Spleen (tissue), 11 donors: ENCODE measurements around the gene PRPH. TPM values are rescaled to one million over a fixed set of nuclear protein-coding genes. Genes with fewer than 3 reads are reported as not detected.

Experiments
- DNase-seq: peaks from one replicate; pipeline ENCODE4 v3.0.0-alpha.2; 2020
- H3K27ac ChIP-seq, 8 donors: fragments of 200-600 bp; sonication (generic) in 7 of 8; 1 replicate in 4 of 8; 2 replicates in 4 of 8; pipeline versions ENCODE4 v1.5.0 to v1.8.0; 2016 to 2021; ENCODE audit warnings: inconsistent platforms in 4 of 8, mild to moderate bottlenecking in 4 of 8, moderate library complexity in 1 of 8
- H3K27me3 ChIP-seq, 7 donors: fragments of 200-600 bp; sonication (generic) in 6 of 7; replicated peaks in 1 of 7; 1 replicate in 4 of 7; 2 replicates in 3 of 7; pipeline versions ENCODE4 v1.5.0 to v1.8.0; 2016 to 2021; ENCODE audit warnings: inconsistent platforms in 3 of 7, mild to moderate bottlenecking in 1 of 7
- H3K36me3 ChIP-seq, 6 donors: fragments of 200-600 bp; sonication (generic) in 5 of 6; 1 replicate in 4 of 6; 2 replicates in 2 of 6; pipeline versions ENCODE4 v1.5.0 to v1.8.0; 2016 to 2021; ENCODE audit warnings: inconsistent platforms in 2 of 6
- H3K4me1 ChIP-seq, 6 donors: fragments of 200-600 bp; sonication (generic) in 5 of 6; 1 replicate in 3 of 6; 2 replicates in 3 of 6; pipeline versions ENCODE4 v1.5.0 to v1.8.0; 2016 to 2021; ENCODE audit warnings: inconsistent platforms in 3 of 6
- H3K4me3 ChIP-seq, 8 donors: fragments of 200-600 bp; sonication (generic) in 7 of 8; 1 replicate in 4 of 8; 2 replicates in 4 of 8; pipeline versions ENCODE4 v1.5.0 to v1.8.0; 2016 to 2021; ENCODE audit warnings: inconsistent platforms in 4 of 8, mild to moderate bottlenecking in 4 of 8, moderate library complexity in 2 of 8
- H3K9me3 ChIP-seq, 8 donors: fragments of 200-600 bp; sonication (generic) in 7 of 8; 1 replicate in 4 of 8; 2 replicates in 4 of 8; pipeline versions ENCODE4 v1.5.0 to v1.8.0; 2016 to 2021; ENCODE audit warnings: inconsistent platforms in 4 of 8
- CTCF ChIP-seq, 11 experiments: fragments of 200-600 bp in 7 of 11; fragments of 450-650 bp in 4 of 11; sonication (generic) in 4 of 11; IDR thresholded peaks in 8 of 11; conservative IDR thresholded peaks in 3 of 11; 1 replicate in 7 of 11; 2 replicates in 4 of 11; pipeline versions ENCODE4 v1.4.0 to v1.8.0; 2016 to 2021; ENCODE audit warnings: antibody characterized with exemption in 11 of 11, inconsistent platforms in 4 of 11, mild to moderate bottlenecking in 1 of 11
- POLR2A ChIP-seq, 3 donors: fragments of 450-650 bp; IDR thresholded peaks; one replicate each; pipeline ENCODE4 v1.5.1; 2017; ENCODE audit warnings: antibody characterized with exemption in 3 of 3, mild to moderate bottlenecking in 1 of 3
- POLR2AphosphoS5 ChIP-seq, 3 donors: sonication (generic); formaldehyde crosslinking; IDR thresholded peaks; one replicate each; pipeline ENCODE4 v1.5.1; 2017; ENCODE audit warnings: antibody characterized with exemption in 3 of 3
- WGBS, 5 donors: extraction: QIAGEN DNeasy Blood & Tissue Kit in 3 of 5; methylation state at CpG; one replicate each; pipeline versions ENCODE4 v1.1.5 to v1.1.7; 2013 to 2018; 5-methylcytosine and 5-hydroxymethylcytosine counted together
- intact Hi-C: fragments of 100-400 bp; cut with DNase I; formaldehyde crosslinking; loops from one replicate; pipeline ENCODE4 v1.15.0; 2023; ENCODE audit warnings: low total_unique reads
- polyA plus RNA-seq, 3 donors: library from polyadenylated mRNA; stranded (reverse); fragments of 200-250 nt; gene quantifications; one replicate each; pipeline ENCODE4 v1.2.1, GENCODE V29; 2013
- total RNA-seq, 7 donors: library from RNA; depleted of rRNA in 3 of 7; stranded (reverse); fragments of >200 nt in 3 of 7; fragmentation: NEBNext Ultra II Directional in 4 of 7; extraction: Animal tissue kit (Norgen Biotek cat#: 25700) in 4 of 7; gene quantifications; one replicate each; pipeline versions ENCODE4 v1.1.0 to v1.2.1, GENCODE V29; 2016 to 2021
- donor health status: healthy with polysubstance abuse.
- donor health status: DM: no; HTN: no; CAD: no; lungs with moderate emphysema.
- donor health status: DM: no; HTN: no; CAD: no.
- donor health status: Bipolar disorder and iron deficiency.
- donor health status: healthy.
- donor health status: DM: no; HTN: no; CAD: no.
- donor health status: DM: yes; HTN: yes; CAD: no.

Gene PRPH
- total and polyA plus RNA-seq, 10 donors: 0.26 to 3.0 (median 1.0) TPM

- TF ChIP-seq POLR2AphosphoS5 (IDR thresholded peaks at IDR 0.05): no peak
- no peak for TF ChIP-seq POLR2A (IDR thresholded peaks at IDR 0.05)
- TF ChIP-seq CTCF (IDR thresholded peaks at IDR 0.05 in 8 of 11, conservative IDR thresholded peaks at IDR 0.05 in 3 of 11): no peak
- peaks cover 0 to 56% (median 0%) of the 10 kb centered on the region in 6 donors for H3K36me3 ChIP-seq
- intact Hi-C loops: no loop called here
Observed at GRCh38 chr12:49327368-49327767, 32.4 kb downstream of the PRPH start.

GRCh38 chr12:49327887-49328286 lies 32.9 kb downstream of the PRPH start:
- Histone ChIP-seq H3K27me3 (peaks cover 0 to 27% (median 6%) of the 10 kb centered on the region in 7 donors), H3K36me3 (peaks cover 0 to 56% (median 0%) of the 10 kb centered on the region in 6 donors), H3K4me3 (no peak overlapping the region), H3K4me1 (peaks cover 0 to 23% (median 12%) of the 10 kb centered on the region in 6 donors), H3K9me3 (no peaks in the 10 kb centered on the region), H3K27ac (no peak overlapping the region)
- no peak for DNase-seq
- WGBS, 5 donors: 89 to 96% (median 96%) methylated on average over 2 of the region's 2 CpGs
- intact Hi-C loops: no loop called here
- TF ChIP-seq POLR2AphosphoS5 (IDR thresholded peaks at IDR 0.05) (no peak), CTCF (IDR thresholded peaks at IDR 0.05 in 8 of 11, conservative IDR thresholded peaks at IDR 0.05 in 3 of 11) (no peak)

More at GRCh38 chr12:49327368-49327767, 32.4 kb downstream of the PRPH start:
- Histone ChIP-seq H3K27me3 (peaks cover 0 to 22% (median 2%) of the 10 kb centered on the region in 7 donors), H3K9me3 (no peaks in the 10 kb centered on the region), H3K27ac (no peak overlapping the region), H3K4me1 (peaks cover 0 to 20% (median 11%) of the 10 kb centered on the region in 6 donors), H3K4me3 (no peak overlapping the region)
- no peak for DNase-seq

- WGBS, 5 donors: 96 to 99% (median 98%) methylated on average over 12 of the region's 12 CpGs
- TF ChIP-seq POLR2AphosphoS5 (IDR thresholded peaks at IDR 0.05): no peak
- TF ChIP-seq POLR2A (IDR thresholded peaks at IDR 0.05): no peak
- TF ChIP-seq CTCF (IDR thresholded peaks at IDR 0.05 in 8 of 11, conservative IDR thresholded peaks at IDR 0.05 in 3 of 11): no peak
- H3K27ac ChIP-seq: no peak overlapping the region
- DNase-seq: no peak
- no peaks in the 10 kb centered on the region for H3K9me3 ChIP-seq
- peaks cover 0 to 24% (median 8%) of the 10 kb centered on the region in 6 donors for H3K4me1 ChIP-seq
- H3K4me3 ChIP-seq: no peak overlapping the region
- H3K27me3 ChIP-seq: peaks cover 3 to 37% (median 16%) of the 10 kb centered on the region in 7 donors
- intact Hi-C loops: no loop called here
- H3K36me3 ChIP-seq: peaks cover 0 to 56% (median 0%) of the 10 kb centered on the region in 6 donors
Observed at GRCh38 chr12:49328816-49329215, 33.9 kb downstream of the PRPH start.

GRCh38 chr12:49330032-49330619 lies 35.2 kb downstream of the PRPH start:
- TF ChIP-seq POLR2A (IDR thresholded peaks at IDR 0.05) (no peak), CTCF (IDR thresholded peaks at IDR 0.05 in 8 of 11, conservative IDR thresholded peaks at IDR 0.05 in 3 of 11) (no peak), POLR2AphosphoS5 (IDR thresholded peaks at IDR 0.05) (no peak)
- WGBS, 5 donors: 88 to 96% (median 93%) methylated on average over 4 to 7 of the region's 7 CpGs
- Histone ChIP-seq H3K27ac (no peak overlapping the region), H3K36me3 (peaks cover 0 to 56% (median 0%) of the 10 kb centered on the region in 6 donors), H3K9me3 (no peaks in the 10 kb centered on the region), H3K4me3 (no peak overlapping the region), H3K4me1 (peaks cover 0 to 24% (median 7%) of the 10 kb centered on the region in 6 donors), H3K27me3 (peaks cover 3 to 50% (median 29%) of the 10 kb centered on the region in 7 donors)
- intact Hi-C loops: no loop called here
- DNase-seq: no peak
